H1 (cell line): ENCODE data around the gene FLRT3.

Experiments used
- EP300 ChIP-seq, 2 experiments: IDR thresholded peaks; 1 replicate in 1 of 2; 2 replicates in 1 of 2; pipeline ENCODE4 v1.6.1; 2011 to 2012; ENCODE audit warnings: low read depth in 2 of 2, low read length in 2 of 2, mild to moderate bottlenecking in 2 of 2, borderline replicate concordance in 1 of 2, inconsistent platforms in 1 of 2, moderate library complexity in 1 of 2
- JUND ChIP-seq: IDR thresholded peaks from 2 replicates; pipeline ENCODE4 v1.6.1; 2011; ENCODE audit warnings: mild to moderate bottlenecking, improper control_type of control experiment, low read length
- SIRT6 ChIP-seq: IDR thresholded peaks from one replicate; pipeline ENCODE4 v1.7.1; 2012; ENCODE audit warnings: low read length, inconsistent platforms
- TF ChIP-seq, protein P1 (sequence below): IDR thresholded peaks from 2 replicates; pipeline ENCODE4 v1.6.1; 2011; ENCODE audit warnings: low read depth, mild to moderate bottlenecking, low read length; ENCODE audit not compliant: insufficient read depth
- TF ChIP-seq, protein P2 (sequence below), 3 experiments: IDR thresholded peaks; 1 replicate in 2 of 3; 2 replicates in 1 of 3; pipeline versions ENCODE4 v1.5.1 to v1.6.1; 2011; ENCODE audit warnings: low read length in 3 of 3, mild to moderate bottlenecking in 3 of 3, inconsistent platforms in 2 of 3, low read depth in 1 of 3, moderate library complexity in 1 of 3; ENCODE audit not compliant: insufficient read depth in 1 of 3; ENCODE audit errors: control extremely low read depth in 1 of 3

DNA sequence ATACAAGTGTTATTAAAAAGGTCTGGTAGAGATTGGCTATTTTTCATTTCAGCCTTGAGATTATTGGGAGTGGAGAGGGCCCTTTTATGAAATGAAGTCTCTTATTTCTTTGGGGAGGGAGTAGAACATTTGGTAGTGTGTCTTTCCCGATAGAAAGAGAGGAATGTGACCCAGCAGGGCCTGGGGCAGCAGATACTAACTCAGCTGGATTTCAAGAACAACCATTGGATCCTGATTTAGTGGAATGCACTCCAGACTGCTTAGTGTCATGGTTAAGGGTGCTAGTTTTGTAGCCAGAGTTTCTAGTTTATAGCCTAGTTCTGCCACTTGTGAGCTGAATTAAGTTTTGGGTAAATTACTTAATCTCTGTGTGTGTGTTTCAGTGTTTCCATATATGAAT lies 18.4 kb upstream of the FLRT3 start:
- TF ChIP-seq JUND = no peak
- TF ChIP-seq SIRT6 = no peak
- TF ChIP-seq EP300 (IDR thresholded peaks at IDR 0.05; ENCODE audit: borderline replicate concordance in 1 of 2, low read depth in 2 of 2, low read length in 2 of 2) = no peak
- TF ChIP-seq, protein P1, sequence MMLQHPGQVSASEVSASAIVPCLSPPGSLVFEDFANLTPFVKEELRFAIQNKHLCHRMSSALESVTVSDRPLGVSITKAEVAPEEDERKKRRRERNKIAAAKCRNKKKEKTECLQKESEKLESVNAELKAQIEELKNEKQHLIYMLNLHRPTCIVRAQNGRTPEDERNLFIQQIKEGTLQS = no peak
- TF ChIP-seq, protein P2, sequence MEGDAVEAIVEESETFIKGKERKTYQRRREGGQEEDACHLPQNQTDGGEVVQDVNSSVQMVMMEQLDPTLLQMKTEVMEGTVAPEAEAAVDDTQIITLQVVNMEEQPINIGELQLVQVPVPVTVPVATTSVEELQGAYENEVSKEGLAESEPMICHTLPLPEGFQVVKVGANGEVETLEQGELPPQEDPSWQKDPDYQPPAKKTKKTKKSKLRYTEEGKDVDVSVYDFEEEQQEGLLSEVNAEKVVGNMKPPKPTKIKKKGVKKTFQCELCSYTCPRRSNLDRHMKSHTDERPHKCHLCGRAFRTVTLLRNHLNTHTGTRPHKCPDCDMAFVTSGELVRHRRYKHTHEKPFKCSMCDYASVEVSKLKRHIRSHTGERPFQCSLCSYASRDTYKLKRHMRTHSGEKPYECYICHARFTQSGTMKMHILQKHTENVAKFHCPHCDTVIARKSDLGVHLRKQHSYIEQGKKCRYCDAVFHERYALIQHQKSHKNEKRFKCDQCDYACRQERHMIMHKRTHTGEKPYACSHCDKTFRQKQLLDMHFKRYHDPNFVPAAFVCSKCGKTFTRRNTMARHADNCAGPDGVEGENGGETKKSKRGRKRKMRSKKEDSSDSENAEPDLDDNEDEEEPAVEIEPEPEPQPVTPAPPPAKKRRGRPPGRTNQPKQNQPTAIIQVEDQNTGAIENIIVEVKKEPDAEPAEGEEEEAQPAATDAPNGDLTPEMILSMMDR (IDR thresholded peaks at IDR 0.05; ENCODE audit: control extremely low read depth in 1 of 3, insufficient read depth in 1 of 3, low read depth in 1 of 3, low read length in 3 of 3) = no peak
